ENCODE measurements around the gene WNT3.
"Not testable (repeated sequence)": the region's sequence is repeated elsewhere in the genome, so short reads cannot be mapped to it uniquely, and the experiment has no call there.

Gene WNT3

GRCh38 chr17:46841561-46842379 is 23.3 kb upstream of the WNT3 start:
- no peak overlapping the region for H2AK5ac ChIP-seq (ENCODE audit: low read length, severe bottlenecking)
- H3K4ac ChIP-seq (ENCODE audit: low read depth in 1 of 2, low read length in 2 of 2): no peak overlapping the region
- no peaks in the 10 kb centered on the region for H3K79me1 ChIP-seq (replicated peaks; ENCODE audit: low read length, poor library complexity, severe bottlenecking)
- H2AFZ ChIP-seq (ENCODE audit: low read depth, low read length): no peak overlapping the region
- no peak overlapping the region for H4K91ac ChIP-seq (ENCODE audit: low read length)
- H3K27me3 ChIP-seq (ENCODE audit: control insufficient read depth in 1 of 2, insufficient read depth in 1 of 2, low read length in 2 of 2): peaks cover 31 to 46% of the 10 kb centered on the region in 2 experiments
- H3K4me3 ChIP-seq (ENCODE audit: insufficient read depth in 1 of 2, low read depth in 1 of 2, low read length in 2 of 2): peak overlapping the region in 1 of 2 experiments; percentile 70
- no peak overlapping the region for H3K23ac ChIP-seq (ENCODE audit: low read length in 2 of 2)
- no peak overlapping the region for H3K18ac ChIP-seq (ENCODE audit: low read depth in 1 of 2, low read length in 2 of 2)
- H4K8ac ChIP-seq (ENCODE audit: low read length): peak overlapping the region; percentile 7
- no peak overlapping the region for H3K9ac ChIP-seq (ENCODE audit: low read length)
- DNase-seq: no peak
- H3K4me2 ChIP-seq (ENCODE audit: low read length, poor library complexity, severe bottlenecking): no peak overlapping the region
- no peak overlapping the region for H2BK12ac ChIP-seq (ENCODE audit: low read length in 2 of 2)
- no peaks in the 10 kb centered on the region for H3K9me3 ChIP-seq (ENCODE audit: control insufficient read depth, low read length)
- H3K4me1 ChIP-seq (ENCODE audit: control insufficient read depth, insufficient read depth, low read depth, low read length): peaks cover 4% of the 10 kb centered on the region
- H3K36me3 ChIP-seq (ENCODE audit: control insufficient read depth in 1 of 2, insufficient read depth in 2 of 2, low read depth in 1 of 2, low read length in 2 of 2): no peaks in the 10 kb centered on the region
- no peak overlapping the region for H2BK120ac ChIP-seq (ENCODE audit: low read depth, low read length)
- 38% methylated on average over 17 of the region's 43 CpGs for WGBS
- H3K27ac ChIP-seq (ENCODE audit: low read length, poor library complexity, severe bottlenecking): no peak overlapping the region
- no peak overlapping the region for H3K14ac ChIP-seq (ENCODE audit: low read length in 2 of 2)
- no peak overlapping the region for H2BK5ac ChIP-seq (ENCODE audit: low read depth, low read length, poor library complexity, severe bottlenecking)
- H2BK15ac ChIP-seq (ENCODE audit: low read depth, poor library complexity, severe bottlenecking): no peak overlapping the region

GRCh38 chr17:46840596-46840995 is 22.1 kb upstream of the WNT3 start:
- not testable (repeated sequence) for H3K23ac ChIP-seq (ENCODE audit: low read length in 2 of 2); H3K36me3 ChIP-seq (ENCODE audit: control insufficient read depth in 1 of 2, insufficient read depth in 2 of 2, low read depth in 1 of 2, low read length in 2 of 2); H3K18ac ChIP-seq (ENCODE audit: low read depth in 1 of 2, low read length in 2 of 2); H3K9me3 ChIP-seq (ENCODE audit: control insufficient read depth, low read length); H3K4ac ChIP-seq (ENCODE audit: low read depth in 1 of 2, low read length in 2 of 2); H3K4me2 ChIP-seq (ENCODE audit: low read length, poor library complexity, severe bottlenecking); H2AFZ ChIP-seq (ENCODE audit: low read depth, low read length); H2BK120ac ChIP-seq (ENCODE audit: low read depth, low read length); DNase-seq; H2BK5ac ChIP-seq (ENCODE audit: low read depth, low read length, poor library complexity, severe bottlenecking); H3K4me1 ChIP-seq (ENCODE audit: control insufficient read depth, insufficient read depth, low read depth, low read length); H3K9ac ChIP-seq (ENCODE audit: low read length); H2AK5ac ChIP-seq (ENCODE audit: low read length, severe bottlenecking); H3K4me3 ChIP-seq (ENCODE audit: insufficient read depth in 1 of 2, low read depth in 1 of 2, low read length in 2 of 2); H4K8ac ChIP-seq (ENCODE audit: low read length); H4K91ac ChIP-seq (ENCODE audit: low read length); H2BK15ac ChIP-seq (ENCODE audit: low read depth, poor library complexity, severe bottlenecking); H3K14ac ChIP-seq (ENCODE audit: low read length in 2 of 2); H2BK12ac ChIP-seq (ENCODE audit: low read length in 2 of 2); H3K27ac ChIP-seq (ENCODE audit: low read length, poor library complexity, severe bottlenecking); H3K79me1 ChIP-seq (replicated peaks; ENCODE audit: low read length, poor library complexity, severe bottlenecking)
- 76% methylated on average over 2 of the region's 3 CpGs for WGBS
- H3K27me3 ChIP-seq (ENCODE audit: control insufficient read depth in 1 of 2, insufficient read depth in 1 of 2, low read length in 2 of 2): peaks cover 24 to 37% of the 10 kb centered on the region in 2 experiments

- Histone ChIP-seq H3K27ac (ENCODE audit: low read length, poor library complexity, severe bottlenecking) (no peak overlapping the region), H3K18ac (ENCODE audit: low read depth in 1 of 2, low read length in 2 of 2) (no peak overlapping the region), H4K8ac (ENCODE audit: low read length) (no peak overlapping the region), H2BK5ac (ENCODE audit: low read depth, low read length, poor library complexity, severe bottlenecking) (no peak overlapping the region), H3K4me1 (ENCODE audit: control insufficient read depth, insufficient read depth, low read depth, low read length) (peaks cover 5% of the 10 kb centered on the region), H3K9me3 (ENCODE audit: control insufficient read depth, low read length) (no peaks in the 10 kb centered on the region), H2AFZ (ENCODE audit: low read depth, low read length) (no peak overlapping the region), H4K91ac (ENCODE audit: low read length) (no peak overlapping the region), H3K36me3 (ENCODE audit: control insufficient read depth in 1 of 2, insufficient read depth in 2 of 2, low read depth in 1 of 2, low read length in 2 of 2) (no peaks in the 10 kb centered on the region), H3K23ac (ENCODE audit: low read length in 2 of 2) (no peak overlapping the region), H2BK12ac (ENCODE audit: low read length in 2 of 2) (no peak overlapping the region), H3K79me1 (replicated peaks; ENCODE audit: low read length, poor library complexity, severe bottlenecking) (no peaks in the 10 kb centered on the region), H2AK5ac (ENCODE audit: low read length, severe bottlenecking) (no peak overlapping the region), H2BK15ac (ENCODE audit: low read depth, poor library complexity, severe bottlenecking) (no peak overlapping the region), H3K4ac (ENCODE audit: low read depth in 1 of 2, low read length in 2 of 2) (no peak overlapping the region), H3K9ac (ENCODE audit: low read length) (no peak overlapping the region), H3K27me3 (ENCODE audit: control insufficient read depth in 1 of 2, insufficient read depth in 1 of 2, low read length in 2 of 2) (peaks cover 24 to 28% of the 10 kb centered on the region in 2 experiments), H3K14ac (ENCODE audit: low read length in 2 of 2) (no peak overlapping the region), H3K4me3 (ENCODE audit: insufficient read depth in 1 of 2, low read depth in 1 of 2, low read length in 2 of 2) (no peak overlapping the region), H2BK120ac (ENCODE audit: low read depth, low read length) (no peak overlapping the region), H3K4me2 (ENCODE audit: low read length, poor library complexity, severe bottlenecking) (no peak overlapping the region)
- WGBS: 96% methylated on average over 3 of the region's 5 CpGs
- no peak for DNase-seq
Measured at GRCh38 chr17:46839211-46839610, 20.7 kb upstream of the WNT3 start.

- H3K79me1 ChIP-seq (replicated peaks; ENCODE audit: low read length, poor library complexity, severe bottlenecking): no peaks in the 10 kb centered on the region
- H4K91ac ChIP-seq (ENCODE audit: low read length): no peak overlapping the region
- no peak overlapping the region for H2AK5ac ChIP-seq (ENCODE audit: low read length, severe bottlenecking)
- DNase-seq: no peak
- no peak overlapping the region for H2BK12ac ChIP-seq (ENCODE audit: low read length in 2 of 2)
- H2BK120ac ChIP-seq (ENCODE audit: low read depth, low read length): no peak overlapping the region
- H3K4me2 ChIP-seq (ENCODE audit: low read length, poor library complexity, severe bottlenecking): no peak overlapping the region
- H3K9me3 ChIP-seq (ENCODE audit: control insufficient read depth, low read length): no peaks in the 10 kb centered on the region
- H3K23ac ChIP-seq (ENCODE audit: low read length in 2 of 2): no peak overlapping the region
- WGBS: 81% methylated on average over 4 of the region's 4 CpGs
- no peak overlapping the region for H2BK5ac ChIP-seq (ENCODE audit: low read depth, low read length, poor library complexity, severe bottlenecking)
- H2BK15ac ChIP-seq (ENCODE audit: low read depth, poor library complexity, severe bottlenecking): no peak overlapping the region
- H3K4ac ChIP-seq (ENCODE audit: low read depth in 1 of 2, low read length in 2 of 2): no peak overlapping the region
- peaks cover 20 to 25% of the 10 kb centered on the region in 2 experiments for H3K27me3 ChIP-seq (ENCODE audit: control insufficient read depth in 1 of 2, insufficient read depth in 1 of 2, low read length in 2 of 2)
- no peak overlapping the region for H3K9ac ChIP-seq (ENCODE audit: low read length)
- no peak overlapping the region for H2AFZ ChIP-seq (ENCODE audit: low read depth, low read length)
- H3K36me3 ChIP-seq (ENCODE audit: control insufficient read depth in 1 of 2, insufficient read depth in 2 of 2, low read depth in 1 of 2, low read length in 2 of 2): no peaks in the 10 kb centered on the region
- H3K4me1 ChIP-seq (ENCODE audit: control insufficient read depth, insufficient read depth, low read depth, low read length): peaks cover 16% of the 10 kb centered on the region
- H3K18ac ChIP-seq (ENCODE audit: low read depth in 1 of 2, low read length in 2 of 2): no peak overlapping the region
- no peak overlapping the region for H4K8ac ChIP-seq (ENCODE audit: low read length)
- no peak overlapping the region for H3K14ac ChIP-seq (ENCODE audit: low read length in 2 of 2)
- H3K4me3 ChIP-seq (ENCODE audit: insufficient read depth in 1 of 2, low read depth in 1 of 2, low read length in 2 of 2): no peak overlapping the region
- no peak overlapping the region for H3K27ac ChIP-seq (ENCODE audit: low read length, poor library complexity, severe bottlenecking)
Measured at GRCh38 chr17:46837521-46837920, 19.0 kb upstream of the WNT3 start.
